IMR-90 (cell line): ENCODE data around the gene DCTD. TPM values are rescaled to one million over a fixed set of nuclear protein-coding genes. Genes with fewer than 3 reads are reported as not detected.

Experiments used
- ATAC-seq: fragments of 200-7000 bp; cut with Tn5 transposase; 2 replicates; pipeline ENCODE4 v1.9.1; 2020; ENCODE audit warnings: low read depth, mild to moderate bottlenecking, moderate library complexity
- BruUV-seq: library from RNA; stranded (reverse); fragments of 400-500 nt; replicated peaks from 2 replicates; lab custom pipeline; 2021; lab: Mats Ljungman, UMichigan
- CTCF ChIA-PET: fragments of 300-600 bp; formaldehyde crosslinking; extraction: SDS; loops from one replicate; lab custom pipeline; 2021; ENCODE audit warnings: antibody characterized with exemption; lab: Yijun Ruan, JAX
- POLR2A ChIA-PET: fragments of 300-600 bp; sonication (Branson Sonifier 250); formaldehyde crosslinking; loops from one replicate; lab custom pipeline; 2022; ENCODE audit warnings: antibody characterized with exemption; ENCODE audit not compliant: unreplicated experiment; lab: Charles Lee
- DNase-seq: peaks from one replicate; pipeline ENCODE4 v3.0.0; 2013
- H2AFZ ChIP-seq: replicated peaks from 2 replicates; pipeline ENCODE3; 2013; ENCODE audit warnings: low read length, mild to moderate bottlenecking; ENCODE audit not compliant: poor library complexity
- H2AK5ac ChIP-seq: 2 replicates; pipeline ENCODE4 v1.6.1; 2013; ENCODE audit warnings: low read depth, low read length, inconsistent platforms
- H2AK9ac ChIP-seq: replicated peaks from 2 replicates; pipeline ENCODE3; 2013; ENCODE audit warnings: mild to moderate bottlenecking, low read depth, low read length, moderate library complexity; ENCODE audit not compliant: poor library complexity
- H2BK120ac ChIP-seq: 2 replicates; pipeline ENCODE4 v1.6.1; 2013; ENCODE audit warnings: low read depth, low read length, inconsistent platforms
- H2BK15ac ChIP-seq: 3 replicates; pipeline ENCODE4 v1.6.1; 2013; ENCODE audit warnings: low read depth, low read length, inconsistent platforms
- H2BK20ac ChIP-seq: 2 replicates; pipeline ENCODE4 v1.6.1; 2013; ENCODE audit warnings: low read depth, mild to moderate bottlenecking, inconsistent platforms, low read length, moderate library complexity
- H2BK5ac ChIP-seq: 2 replicates; pipeline ENCODE4 v1.6.1; 2013; ENCODE audit warnings: mild to moderate bottlenecking, low read depth, low read length, inconsistent platforms; ENCODE audit not compliant: poor library complexity, severe bottlenecking
- H3K14ac ChIP-seq: replicated peaks from 2 replicates; pipeline ENCODE4 v1.6.1; 2013; ENCODE audit warnings: low read depth, low read length, inconsistent platforms
- H3K18ac ChIP-seq: 2 replicates; pipeline ENCODE4 v1.6.1; 2013; ENCODE audit warnings: low read depth, low read length, control low read depth
- H3K23ac ChIP-seq: 2 replicates; pipeline ENCODE4 v1.6.1; 2013; ENCODE audit warnings: low read depth, low read length, inconsistent platforms
- H3K27ac ChIP-seq: 2 replicates; pipeline ENCODE4 v1.5.1; 2013; ENCODE audit warnings: mild to moderate bottlenecking, control low read depth, low read length; ENCODE audit not compliant: insufficient read depth
- H3K27me3 ChIP-seq: 2 replicates; pipeline ENCODE4 v1.6.1; 2013; ENCODE audit warnings: low read length; ENCODE audit not compliant: control insufficient read depth, insufficient read depth
- H3K36me3 ChIP-seq: 2 replicates; pipeline ENCODE4 v1.6.1; 2013; ENCODE audit warnings: low read length, mixed read lengths; ENCODE audit not compliant: control insufficient read depth, insufficient read depth
- H3K4ac ChIP-seq: 2 replicates; pipeline ENCODE4 v1.6.1; 2013; ENCODE audit warnings: low read depth, low read length, inconsistent platforms
- H3K4me1 ChIP-seq: 2 replicates; pipeline ENCODE4 v1.6.1; 2013; ENCODE audit warnings: low read length, mixed read lengths; ENCODE audit not compliant: control insufficient read depth, insufficient read depth
- H3K4me2 ChIP-seq: 2 replicates; pipeline ENCODE4 v1.6.1; 2013; ENCODE audit warnings: low read depth, mild to moderate bottlenecking, control low read depth, low read length, moderate library complexity
- H3K4me3 ChIP-seq: 2 replicates; pipeline ENCODE4 v1.5.1; 2013; ENCODE audit warnings: low read depth, mild to moderate bottlenecking, control low read depth, low read length, moderate library complexity; ENCODE audit not compliant: insufficient read depth
- H3K56ac ChIP-seq: 2 replicates; pipeline ENCODE4 v1.6.1; 2013; ENCODE audit warnings: low read length, inconsistent platforms; ENCODE audit not compliant: insufficient read depth; ENCODE audit errors: extremely low read depth
- H3K79me1 ChIP-seq, 2 experiments: 2 replicates each; pipeline ENCODE4 v1.6.1; 2013; ENCODE audit warnings: low read length in 2 of 2, inconsistent platforms in 1 of 2, low read depth in 1 of 2
- H3K9ac ChIP-seq: 2 replicates; pipeline ENCODE4 v1.6.1; 2013; ENCODE audit warnings: low read depth, low read length, control low read depth
- H3K9me1 ChIP-seq: 2 replicates; pipeline ENCODE4 v1.6.1; 2013; ENCODE audit warnings: low read length, inconsistent platforms; ENCODE audit not compliant: insufficient read depth
- H3K9me3 ChIP-seq: 2 replicates; pipeline ENCODE4 v1.6.1; 2013; ENCODE audit warnings: low read length; ENCODE audit not compliant: control insufficient read depth, insufficient read depth
- H4K20me1 ChIP-seq: 2 replicates; pipeline ENCODE4 v1.6.1; 2013; ENCODE audit warnings: low read length, inconsistent platforms; ENCODE audit not compliant: insufficient read depth
- H4K5ac ChIP-seq: 2 replicates; pipeline ENCODE4 v1.6.1; 2013; ENCODE audit warnings: mild to moderate bottlenecking, low read depth, low read length, control low read depth
- H4K8ac ChIP-seq, 2 experiments: 2 replicates each; pipeline ENCODE4 v1.6.1; 2013; ENCODE audit warnings: low read depth in 2 of 2, low read length in 2 of 2, control low read depth in 1 of 2, inconsistent platforms in 1 of 2
- H4K91ac ChIP-seq: 2 replicates; pipeline ENCODE4 v1.6.1; 2013; ENCODE audit warnings: low read depth, low read length, inconsistent platforms; ENCODE audit not compliant: insufficient read depth
- BHLHE40 ChIP-seq: fragments of 150-350 bp; IDR thresholded peaks from 2 replicates; pipeline ENCODE4 v1.6.1; 2016; ENCODE audit warnings: mild to moderate bottlenecking, low read depth, low read length
- CEBPB ChIP-seq: IDR thresholded peaks from 2 replicates; pipeline ENCODE4 v1.6.1; 2012; ENCODE audit warnings: low read depth, low read length, improper control_type of control experiment
- CHD1 ChIP-seq: IDR thresholded peaks from 2 replicates; pipeline ENCODE4 v1.6.1; 2012; ENCODE audit warnings: low read depth, low read length, improper control_type of control experiment
- CTCF ChIP-seq: conservative IDR thresholded peaks from 2 replicates; pipeline ENCODE4 v1.5.1; 2012; ENCODE audit warnings: mild to moderate bottlenecking, low read depth, low read length, improper control_type of control experiment
- ELK1 ChIP-seq: fragments of 150-350 bp; IDR thresholded peaks from 2 replicates; pipeline ENCODE4 v1.6.1; 2016; ENCODE audit warnings: low read depth, mild to moderate bottlenecking, low read length, moderate library complexity, borderline replicate concordance
- FOS ChIP-seq: fragments of 150-350 bp; IDR thresholded peaks from 2 replicates; pipeline ENCODE4 v1.6.1; 2016; ENCODE audit warnings: low read depth, low read length
- MAFK ChIP-seq: IDR thresholded peaks from 2 replicates; pipeline ENCODE4 v1.6.1; 2012; ENCODE audit warnings: low read depth, low read length, improper control_type of control experiment
- MAZ ChIP-seq: IDR thresholded peaks from 2 replicates; pipeline ENCODE4 v1.6.1; 2012; ENCODE audit warnings: low read depth, mild to moderate bottlenecking, low read length, improper control_type of control experiment, moderate library complexity, borderline replicate concordance
- MXI1 ChIP-seq: IDR thresholded peaks from 2 replicates; pipeline ENCODE4 v1.6.1; 2012; ENCODE audit warnings: low read depth, mild to moderate bottlenecking, low read length, moderate library complexity, borderline replicate concordance
- NFE2L2 ChIP-seq: fragments of 150-350 bp; IDR thresholded peaks from 2 replicates; pipeline ENCODE4 v1.6.1; 2016; ENCODE audit warnings: low read depth, mild to moderate bottlenecking, low read length
- POLR2A ChIP-seq: IDR thresholded peaks from 2 replicates; pipeline ENCODE4 v1.6.1; 2012; ENCODE audit warnings: mild to moderate bottlenecking, low read depth, low read length
- RAD21 ChIP-seq: IDR thresholded peaks from 2 replicates; pipeline ENCODE4 v1.6.1; 2012; ENCODE audit warnings: low read length, improper control_type of control experiment
- RCOR1 ChIP-seq: IDR thresholded peaks from 2 replicates; pipeline ENCODE4 v1.6.1; 2012; ENCODE audit warnings: mild to moderate bottlenecking, low read length, improper control_type of control experiment; ENCODE audit not compliant: insufficient replicate concordance
- RFX5 ChIP-seq: IDR thresholded peaks from 2 replicates; pipeline ENCODE4 v1.8.0; 2012; ENCODE audit warnings: low read depth, mild to moderate bottlenecking, low read length, moderate library complexity
- SMC3 ChIP-seq: fragments of 150-350 bp; IDR thresholded peaks from 2 replicates; pipeline ENCODE4 v1.6.1; 2016; ENCODE audit warnings: low read depth, mild to moderate bottlenecking, antibody characterized with exemption, low read length, moderate library complexity
- USF2 ChIP-seq: fragments of 150-350 bp; IDR thresholded peaks from 2 replicates; pipeline ENCODE4 v1.6.1; 2017; ENCODE audit warnings: mild to moderate bottlenecking, antibody characterized with exemption, low read length, low read depth
- WGBS, 2 experiments: methylation state at CpG; one replicate each; pipeline versions ENCODE4 v1.1.5 to v1.1.7; 2013; ENCODE audit warnings: missing lambda C conversion rate in 2 of 2; ENCODE audit not compliant: insufficient read length in 1 of 2; ENCODE audit errors: extremely low coverage in 2 of 2; 5-methylcytosine and 5-hydroxymethylcytosine counted together
- dilution Hi-C: fragments of 300-500 bp; cut with HindIII; formaldehyde crosslinking; loops from one replicate; pipeline ENCODE4 v1.14.3; 2018; ENCODE audit warnings: low sequenced_read_pairs; ENCODE audit not compliant: unreplicated experiment
- in situ Hi-C: fragments of 300-500 bp; cut with MboI; formaldehyde crosslinking; loops from 3 replicates; pipeline ENCODE4 v1.14.3; 2019; ENCODE audit warnings: low sequenced_read_pairs, inconsistent platforms, mixed read lengths
- intact Hi-C: fragments of 100-400 bp; cut with micrococcal nuclease; formaldehyde crosslinking; loops from 2 replicates; pipeline ENCODE4 v1.10.0; 2022
- polyA plus RNA-seq, 3 experiments: library from polyadenylated mRNA; depleted of rRNA; stranded (reverse); fragments of >200 nt; gene quantifications; 2 replicates each; pipeline ENCODE4 v1.2.3, GENCODE V29; 2012; ENCODE audit warnings: low replicate concordance in 1 of 3
- total RNA-seq: library from RNA; depleted of rRNA; stranded (reverse); fragments of >200 nt; gene quantifications from 2 replicates; pipeline ENCODE4 v1.2.3, GENCODE V29; 2012

Gene DCTD
- total and polyA plus RNA-seq, 2 of the 4 experiments (the other 2 are of a cell fraction): 90.3 to 127 TPM

GRCh38 chr4:182842104-182842600 is 75.0 kb downstream of the DCTD start:
- Histone ChIP-seq H3K79me1 (no peaks in the 10 kb centered on the region), H3K27me3 (peaks cover 11% of the 10 kb centered on the region), H3K23ac (no peak overlapping the region), H4K5ac (no peak overlapping the region), H3K14ac (no peak overlapping the region), H3K4me2 (no peak overlapping the region), H3K4ac (no peak overlapping the region), H3K9me1 (no peaks in the 10 kb centered on the region), H2AK9ac (no peak overlapping the region), H3K18ac (no peak overlapping the region), H3K27ac (no peak overlapping the region), H2BK20ac (no peak overlapping the region), H3K9me3 (0 out of 2 replicates have a peak, but pooled peaks cover 2% of the 10 kb centered on the region), H4K20me1 (no peaks in the 10 kb centered on the region), H4K8ac (no peak overlapping the region), H3K36me3 (no peaks in the 10 kb centered on the region), H3K9ac (no peak overlapping the region), H3K56ac (no peak overlapping the region), H2AFZ (no peak overlapping the region), H2AK5ac (no peak overlapping the region), H2BK120ac (no peak overlapping the region), H3K4me1 (no peaks in the 10 kb centered on the region), H2BK5ac (no peak overlapping the region), H4K91ac (no peak overlapping the region), H3K4me3 (no peak overlapping the region), H2BK15ac (no peak overlapping the region)
- intact Hi-C loops: no loop called here
- TF ChIP-seq MXI1 (no peak), RCOR1 (no peak), MAFK (no peak), SMC3 (no peak), BHLHE40 (no peak), RAD21 (no peak), FOS (no peak), CTCF (no peak), CEBPB (no peak), CHD1 (no peak), RFX5 (no peak), ELK1 (no peak), POLR2A (no peak), MAZ (no peak), NFE2L2 (no peak), USF2 (no peak)
- 84% methylated on average over 9 of the region's 11 CpGs; no CpG with 5 or more reads in 1 of the 2 experiments for WGBS, 2 experiments
- ChIA-PET CTCF (no interaction called here), POLR2A (no interaction called here)
- dilution Hi-C loops: no loop called here
- ATAC-seq (no peak), DNase-seq (no peak)
- BruUV-seq: no TSS peak
- in situ Hi-C loops: no loop called here
